ENCODE measurements around the gene SLC19A1.

GRCh38 chr21:45481977-45482898 lies 60.0 kb downstream of the SLC19A1 start:
- TF ChIP-seq, protein P1, sequence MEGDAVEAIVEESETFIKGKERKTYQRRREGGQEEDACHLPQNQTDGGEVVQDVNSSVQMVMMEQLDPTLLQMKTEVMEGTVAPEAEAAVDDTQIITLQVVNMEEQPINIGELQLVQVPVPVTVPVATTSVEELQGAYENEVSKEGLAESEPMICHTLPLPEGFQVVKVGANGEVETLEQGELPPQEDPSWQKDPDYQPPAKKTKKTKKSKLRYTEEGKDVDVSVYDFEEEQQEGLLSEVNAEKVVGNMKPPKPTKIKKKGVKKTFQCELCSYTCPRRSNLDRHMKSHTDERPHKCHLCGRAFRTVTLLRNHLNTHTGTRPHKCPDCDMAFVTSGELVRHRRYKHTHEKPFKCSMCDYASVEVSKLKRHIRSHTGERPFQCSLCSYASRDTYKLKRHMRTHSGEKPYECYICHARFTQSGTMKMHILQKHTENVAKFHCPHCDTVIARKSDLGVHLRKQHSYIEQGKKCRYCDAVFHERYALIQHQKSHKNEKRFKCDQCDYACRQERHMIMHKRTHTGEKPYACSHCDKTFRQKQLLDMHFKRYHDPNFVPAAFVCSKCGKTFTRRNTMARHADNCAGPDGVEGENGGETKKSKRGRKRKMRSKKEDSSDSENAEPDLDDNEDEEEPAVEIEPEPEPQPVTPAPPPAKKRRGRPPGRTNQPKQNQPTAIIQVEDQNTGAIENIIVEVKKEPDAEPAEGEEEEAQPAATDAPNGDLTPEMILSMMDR (IDR thresholded peaks at IDR 0.05), result no peak
- no peak for TF ChIP-seq POLR2A (IDR thresholded peaks at IDR 0.05)
